ENCODE results near the gene VEGFB. TPM values are rescaled to one million over a fixed set of nuclear protein-coding genes. Genes with fewer than 3 reads are reported as not detected.

The VEGFB gene
- total RNA-seq, 1 donor from 2014 or later = 12.3 TPM

DNA sequence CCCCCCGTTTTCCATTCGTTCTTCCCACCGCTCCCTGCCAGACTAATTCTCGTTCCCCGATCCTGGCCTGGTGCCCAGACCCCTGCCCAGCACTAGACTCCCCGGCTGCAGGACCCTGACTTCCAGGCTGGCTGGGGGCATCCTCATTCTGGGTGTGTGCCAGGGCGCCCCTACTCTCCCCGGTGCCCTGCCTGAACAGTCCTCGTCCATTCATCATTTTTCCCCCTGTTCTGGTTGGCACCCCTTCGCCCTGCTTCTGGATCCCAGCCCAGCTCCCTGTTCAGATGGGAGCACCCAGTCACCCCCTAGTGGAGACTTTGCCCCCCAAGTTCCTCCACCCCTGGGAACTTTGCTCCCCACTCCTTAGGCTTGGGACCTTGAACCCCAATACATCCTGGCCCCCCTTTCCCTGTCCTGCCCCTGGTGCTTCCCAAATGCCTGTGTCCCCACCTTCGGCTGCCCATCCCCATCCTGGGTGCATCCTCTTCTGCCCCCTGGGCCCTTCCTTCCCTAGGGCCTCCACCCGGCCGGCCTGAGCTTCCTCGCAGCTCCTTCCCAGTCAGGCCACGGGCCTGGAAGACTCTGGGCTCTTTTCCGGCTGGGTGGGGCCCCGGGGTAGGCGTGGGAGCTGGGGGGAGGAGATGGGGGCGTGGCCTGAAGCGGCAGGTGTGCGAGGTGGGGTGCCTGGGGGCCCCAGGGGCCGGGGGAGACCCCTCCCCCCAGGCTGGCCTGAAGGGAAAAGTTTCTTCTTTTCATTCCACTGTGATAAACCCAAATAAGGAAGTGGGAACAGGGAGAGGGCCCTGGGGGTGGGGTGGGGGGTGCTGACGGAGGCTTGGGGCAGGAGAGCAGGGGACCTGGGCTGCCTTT, 17.9 kb downstream of the VEGFB start:
- Mint-ChIP-seq H3K36me3 (ENCODE audit: unreplicated experiment) (no peaks in the 10 kb centered on the region), H3K27me3 (ENCODE audit: unreplicated experiment) (peaks cover 11% of the 10 kb centered on the region), H3K4me3 (ENCODE audit: unreplicated experiment) (peak overlapping the region; percentile 92), H3K4me1 (ENCODE audit: low read depth, unreplicated experiment) (peaks cover 12% of the 10 kb centered on the region), H3K9me3 (ENCODE audit: unreplicated experiment) (peaks cover 9% of the 10 kb centered on the region), H3K27ac (ENCODE audit: unreplicated experiment) (peak overlapping the region; percentile 17)
- TF ChIP-seq, protein P1, sequence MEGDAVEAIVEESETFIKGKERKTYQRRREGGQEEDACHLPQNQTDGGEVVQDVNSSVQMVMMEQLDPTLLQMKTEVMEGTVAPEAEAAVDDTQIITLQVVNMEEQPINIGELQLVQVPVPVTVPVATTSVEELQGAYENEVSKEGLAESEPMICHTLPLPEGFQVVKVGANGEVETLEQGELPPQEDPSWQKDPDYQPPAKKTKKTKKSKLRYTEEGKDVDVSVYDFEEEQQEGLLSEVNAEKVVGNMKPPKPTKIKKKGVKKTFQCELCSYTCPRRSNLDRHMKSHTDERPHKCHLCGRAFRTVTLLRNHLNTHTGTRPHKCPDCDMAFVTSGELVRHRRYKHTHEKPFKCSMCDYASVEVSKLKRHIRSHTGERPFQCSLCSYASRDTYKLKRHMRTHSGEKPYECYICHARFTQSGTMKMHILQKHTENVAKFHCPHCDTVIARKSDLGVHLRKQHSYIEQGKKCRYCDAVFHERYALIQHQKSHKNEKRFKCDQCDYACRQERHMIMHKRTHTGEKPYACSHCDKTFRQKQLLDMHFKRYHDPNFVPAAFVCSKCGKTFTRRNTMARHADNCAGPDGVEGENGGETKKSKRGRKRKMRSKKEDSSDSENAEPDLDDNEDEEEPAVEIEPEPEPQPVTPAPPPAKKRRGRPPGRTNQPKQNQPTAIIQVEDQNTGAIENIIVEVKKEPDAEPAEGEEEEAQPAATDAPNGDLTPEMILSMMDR (IDR thresholded peaks at IDR 0.05; ENCODE audit: partially characterized antibody, unreplicated experiment) = no peak
- DNase-seq = no peak

DNA sequence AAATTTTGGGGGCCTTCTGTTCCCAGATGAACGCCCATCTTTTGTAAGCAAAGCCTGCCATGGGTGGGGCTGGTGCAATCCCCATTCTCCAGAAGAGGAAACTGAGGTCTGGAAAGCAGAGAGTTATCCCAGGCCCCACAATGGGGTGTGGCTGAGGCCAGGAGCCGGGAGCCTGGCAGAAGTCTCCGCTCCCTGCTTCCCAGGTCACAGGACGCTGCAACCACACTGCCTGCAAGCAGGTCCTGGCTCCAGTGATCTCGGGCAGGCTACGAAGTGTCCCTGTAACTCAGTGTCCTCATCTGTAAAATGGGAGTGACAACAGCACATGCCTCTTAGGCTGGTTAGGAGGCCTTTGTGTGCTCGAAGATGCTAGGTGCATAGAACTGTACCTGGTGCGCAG, 18.7 kb downstream of the VEGFB start:
- Mint-ChIP-seq H3K27ac (ENCODE audit: unreplicated experiment) (no peak overlapping the region), H3K27me3 (ENCODE audit: unreplicated experiment) (peaks cover 11% of the 10 kb centered on the region), H3K9me3 (ENCODE audit: unreplicated experiment) (peaks cover 5% of the 10 kb centered on the region), H3K36me3 (ENCODE audit: unreplicated experiment) (no peaks in the 10 kb centered on the region), H3K4me3 (ENCODE audit: unreplicated experiment) (peak overlapping the region; percentile 42), H3K4me1 (ENCODE audit: low read depth, unreplicated experiment) (peaks cover 8% of the 10 kb centered on the region)
- TF ChIP-seq, protein P1 (IDR thresholded peaks at IDR 0.05; ENCODE audit: partially characterized antibody, unreplicated experiment) = no peak
- no peak for DNase-seq

DNA sequence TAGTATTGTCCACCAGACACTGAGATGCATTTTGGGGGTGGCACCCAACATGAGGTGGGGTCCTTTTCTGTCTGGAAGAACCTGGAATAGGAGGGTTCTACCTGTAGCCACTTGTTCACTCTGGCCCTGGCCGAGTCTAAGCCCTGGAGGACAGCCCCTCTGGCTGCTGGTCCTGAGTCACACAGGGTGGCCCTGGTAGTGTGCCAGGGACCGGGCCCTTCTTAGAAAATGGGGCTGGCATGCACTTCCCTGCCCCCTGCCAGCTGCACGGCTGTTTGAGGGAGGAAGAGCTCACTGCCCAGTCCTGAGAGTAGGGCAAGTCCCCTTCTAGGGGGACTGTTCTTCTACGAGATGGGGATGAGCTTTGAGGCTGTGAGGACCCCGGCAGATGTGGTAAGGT, 19.1 kb downstream of the VEGFB start:
- no peaks in the 10 kb centered on the region for H3K36me3 Mint-ChIP-seq (ENCODE audit: unreplicated experiment)
- H3K9me3 Mint-ChIP-seq (ENCODE audit: unreplicated experiment) = peaks cover 2% of the 10 kb centered on the region
- peak overlapping the region; percentile 42 for H3K4me3 Mint-ChIP-seq (ENCODE audit: unreplicated experiment)
- peaks cover 11% of the 10 kb centered on the region for H3K27me3 Mint-ChIP-seq (ENCODE audit: unreplicated experiment)
- H3K4me1 Mint-ChIP-seq (ENCODE audit: low read depth, unreplicated experiment) = peaks cover 4% of the 10 kb centered on the region
- no peak overlapping the region for H3K27ac Mint-ChIP-seq (ENCODE audit: unreplicated experiment)
- no peak for DNase-seq
- TF ChIP-seq, protein P1 (IDR thresholded peaks at IDR 0.05; ENCODE audit: partially characterized antibody, unreplicated experiment) = no peak

DNA sequence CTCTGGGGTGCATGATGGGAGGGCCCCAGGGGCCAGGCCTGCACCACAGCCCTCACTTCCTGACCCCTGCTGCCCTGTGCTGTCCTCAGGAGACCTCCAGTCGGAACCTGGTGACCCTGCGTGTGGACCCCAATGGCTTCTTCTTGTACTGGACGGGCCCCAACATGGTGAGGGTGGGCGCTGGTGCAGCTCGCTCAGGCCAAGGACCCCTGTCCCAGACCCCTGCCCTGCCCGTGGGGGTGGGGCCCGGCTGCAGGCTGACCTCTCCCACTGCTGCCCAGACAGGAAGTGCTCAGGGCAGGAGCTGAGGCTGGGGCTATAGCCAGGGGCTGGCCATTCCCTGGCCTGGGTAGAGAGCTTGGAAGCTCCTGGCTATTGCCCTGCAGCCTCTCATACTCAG, 19.9 kb downstream of the VEGFB start:
- H3K4me1 Mint-ChIP-seq (ENCODE audit: low read depth, unreplicated experiment) = peaks cover 4% of the 10 kb centered on the region
- peaks cover 2% of the 10 kb centered on the region for H3K9me3 Mint-ChIP-seq (ENCODE audit: unreplicated experiment)
- no peak for DNase-seq
- H3K4me3 Mint-ChIP-seq (ENCODE audit: unreplicated experiment) = no peak overlapping the region
- H3K27ac Mint-ChIP-seq (ENCODE audit: unreplicated experiment) = no peak overlapping the region
- H3K36me3 Mint-ChIP-seq (ENCODE audit: unreplicated experiment) = no peaks in the 10 kb centered on the region
- H3K27me3 Mint-ChIP-seq (ENCODE audit: unreplicated experiment) = peaks cover 7% of the 10 kb centered on the region
- TF ChIP-seq, protein P1 (IDR thresholded peaks at IDR 0.05; ENCODE audit: partially characterized antibody, unreplicated experiment) = no peak

Data from glutamatergic neuron (in vitro differentiated cells).